Transverse colon (tissue), 4 donors: ENCODE results near the gene ZDHHC9.
"Not testable (repeated sequence)": the region's sequence is repeated elsewhere in the genome, so short reads cannot be mapped to it uniquely, and the experiment has no call there.

Experiments used
- CTCF ChIP-seq, 5 experiments: fragments of 200-600 bp in 3 of 5; fragments of 450-650 bp in 2 of 5; sonication (generic) in 3 of 5; IDR thresholded peaks; 1 replicate in 2 of 5; 2 replicates in 3 of 5; pipeline ENCODE4 v1.5.1; 2016 to 2017; ENCODE audit warnings: antibody characterized with exemption in 5 of 5, inconsistent platforms in 3 of 5, mild to moderate bottlenecking in 2 of 5, moderate library complexity in 1 of 5
- EP300 ChIP-seq: sonication (generic); formaldehyde crosslinking; IDR thresholded peaks from one replicate; pipeline ENCODE4 v1.6.1; 2017; ENCODE audit warnings: antibody characterized with exemption, low read depth
- POLR2A ChIP-seq: fragments of 450-650 bp; IDR thresholded peaks from one replicate; pipeline ENCODE4 v1.6.1; 2016; ENCODE audit warnings: antibody characterized with exemption, mild to moderate bottlenecking, moderate library complexity
- POLR2AphosphoS5 ChIP-seq, 3 donors: sonication (generic); formaldehyde crosslinking; IDR thresholded peaks; one replicate each; pipeline ENCODE4 v1.6.1; 2016; ENCODE audit warnings: antibody characterized with exemption in 3 of 3

GRCh38 chrX:129866321-129866720 is 22.6 kb upstream of the ZDHHC9 start:
- not testable (repeated sequence) for TF ChIP-seq CTCF (IDR thresholded peaks at IDR 0.05); POLR2A; POLR2AphosphoS5 (IDR thresholded peaks at IDR 0.05); EP300
